ENCODE data around the gene JMJD8. TPM values are rescaled to one million over a fixed set of nuclear protein-coding genes. Genes with fewer than 3 reads are reported as not detected.

JMJD8 gene
- total RNA-seq, 4 donors from 2014 or later = 41.8 to 90.5 (median 82.3) TPM

GRCh38 chr16:632486-633335 lies 51.4 kb downstream of the JMJD8 start:
- no peak for DNase-seq (ENCODE audit: low spot score in 2 of 2)
- H3K4me3 ChIP-seq (ENCODE audit: low read depth, poor library complexity, severe bottlenecking) = no peak overlapping the region
- intact Hi-C loops (cut with DNase I; ENCODE audit: low total_unique reads) = no loop called here
- TF ChIP-seq POLR2A (IDR thresholded peaks at IDR 0.05) = no peak
- TF ChIP-seq, protein P1, sequence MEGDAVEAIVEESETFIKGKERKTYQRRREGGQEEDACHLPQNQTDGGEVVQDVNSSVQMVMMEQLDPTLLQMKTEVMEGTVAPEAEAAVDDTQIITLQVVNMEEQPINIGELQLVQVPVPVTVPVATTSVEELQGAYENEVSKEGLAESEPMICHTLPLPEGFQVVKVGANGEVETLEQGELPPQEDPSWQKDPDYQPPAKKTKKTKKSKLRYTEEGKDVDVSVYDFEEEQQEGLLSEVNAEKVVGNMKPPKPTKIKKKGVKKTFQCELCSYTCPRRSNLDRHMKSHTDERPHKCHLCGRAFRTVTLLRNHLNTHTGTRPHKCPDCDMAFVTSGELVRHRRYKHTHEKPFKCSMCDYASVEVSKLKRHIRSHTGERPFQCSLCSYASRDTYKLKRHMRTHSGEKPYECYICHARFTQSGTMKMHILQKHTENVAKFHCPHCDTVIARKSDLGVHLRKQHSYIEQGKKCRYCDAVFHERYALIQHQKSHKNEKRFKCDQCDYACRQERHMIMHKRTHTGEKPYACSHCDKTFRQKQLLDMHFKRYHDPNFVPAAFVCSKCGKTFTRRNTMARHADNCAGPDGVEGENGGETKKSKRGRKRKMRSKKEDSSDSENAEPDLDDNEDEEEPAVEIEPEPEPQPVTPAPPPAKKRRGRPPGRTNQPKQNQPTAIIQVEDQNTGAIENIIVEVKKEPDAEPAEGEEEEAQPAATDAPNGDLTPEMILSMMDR (IDR thresholded peaks at IDR 0.05) = no peak
- whole genome bisulfite sequencing, 2 donors = 90 to 95% methylated on average over 19 to 60 of the region's 67 CpGs

DNA sequence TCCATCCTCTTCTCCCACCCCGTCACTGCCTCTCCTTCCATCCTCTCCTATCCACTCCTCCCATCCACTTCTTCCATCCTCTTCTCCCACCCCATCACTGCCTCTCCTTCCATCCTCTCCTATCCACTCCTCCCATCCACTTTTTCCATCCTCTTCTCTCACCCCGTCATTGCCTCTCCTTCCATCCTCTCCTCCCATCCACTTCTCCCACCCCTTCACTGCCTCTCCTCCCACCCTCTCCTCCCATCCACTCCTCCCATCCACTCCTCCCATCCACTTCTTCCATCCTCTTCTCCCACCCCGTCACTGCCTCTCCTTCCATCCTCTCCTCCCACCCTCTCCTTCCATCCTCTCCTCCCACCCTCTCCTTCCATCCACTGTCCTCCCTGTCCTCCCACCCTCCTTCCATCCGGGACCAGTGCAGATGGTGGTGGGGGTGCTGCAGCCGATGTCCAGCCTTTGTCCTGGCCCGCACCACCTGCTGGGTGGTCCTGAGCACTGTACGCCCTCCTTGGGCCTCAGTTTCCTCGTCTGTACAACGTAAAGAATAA lies 52.3 kb downstream of the JMJD8 start:
- TF ChIP-seq POLR2A (IDR thresholded peaks at IDR 0.05) = no peak
- TF ChIP-seq, protein P1 (IDR thresholded peaks at IDR 0.05) = no peak
- WGBS, 2 donors = 54 to 70% methylated on average over 9 of the region's 9 CpGs
- no peak overlapping the region for H3K4me3 ChIP-seq (ENCODE audit: low read depth, poor library complexity, severe bottlenecking)
- intact Hi-C loops (cut with DNase I; ENCODE audit: low total_unique reads) = no loop called here
- DNase-seq (ENCODE audit: low spot score in 2 of 2) = no peak

Other genes starting within 250 kb of the JMJD8 start
- 10 to 100 TPM; 80.8 to 95.5 (median 84.6) TPM for gene CAPN15, start 156.6 kb downstream of the JMJD8 start, total RNA-seq
- gene PRR35, start 123.9 kb downstream of the JMJD8 start, total RNA-seq = not detected
- gene NHLRC4, start 117.3 kb downstream of the JMJD8 start, total RNA-seq = 1 to 10 TPM in 1 of 4 donors, under 1 TPM in 3; 0.49 to 1.0 (median 0.57) TPM
- 10 to 100 TPM; 33.2 to 46.1 (median 43.5) TPM for gene PIGQ, start 114.4 kb downstream of the JMJD8 start, total RNA-seq
- 100 to 1,000 TPM; 103 to 161 (median 122) TPM for gene RAB40C, start 94.3 kb downstream of the JMJD8 start, total RNA-seq
- 1 to 10 TPM; 1.3 to 5.0 (median 2.8) TPM for gene WFIKKN1, start 53.3 kb downstream of the JMJD8 start, total RNA-seq
- gene METTL26, start 48.0 kb downstream of the JMJD8 start, total RNA-seq = 100 to 1,000 TPM; 108 to 161 (median 111) TPM
- 10 to 100 TPM; 10.5 to 31.3 (median 23.2) TPM for gene MCRIP2, start 42.5 kb downstream of the JMJD8 start, total RNA-seq
- gene WDR90, start 35.0 kb downstream of the JMJD8 start, total RNA-seq = 10 to 100 TPM; 11.1 to 32.1 (median 18.9) TPM
- 10 to 100 TPM; 36.1 to 86.7 (median 58.7) TPM for gene RHOT2, start 16.2 kb downstream of the JMJD8 start, total RNA-seq
- 1 to 10 TPM; 1.4 to 5.3 (median 2.6) TPM for gene RHBDL1, start 8.7 kb downstream of the JMJD8 start, total RNA-seq
- 100 to 1,000 TPM; 195 to 272 (median 198) TPM for gene STUB1, start 3.9 kb downstream of the JMJD8 start, total RNA-seq
- gene WDR24, start 6.1 kb upstream of the JMJD8 start, total RNA-seq = 10 to 100 TPM; 13.8 to 21.8 (median 15.5) TPM
- gene FBXL16, start 21.5 kb upstream of the JMJD8 start, total RNA-seq = 10 to 100 TPM; 18.3 to 33.6 (median 25.2) TPM
- 10 to 100 TPM; 24.2 to 48.4 (median 36.0) TPM for gene METRN, start 30.8 kb upstream of the JMJD8 start, total RNA-seq
- 10 to 100 TPM; 24.9 to 42.4 (median 32.1) TPM for gene ANTKMT, start 36.8 kb upstream of the JMJD8 start, total RNA-seq
- gene CCDC78, start 42.1 kb upstream of the JMJD8 start, total RNA-seq = under 1 TPM in 2 of 4 donors, not detected in 2; 0.52 to 0.55 TPM
- 1 to 10 TPM; 4.5 to 6.3 (median 6.0) TPM for gene HAGHL, start 42.8 kb upstream of the JMJD8 start, total RNA-seq
- gene CIAO3, start 56.7 kb upstream of the JMJD8 start, total RNA-seq = 10 to 100 TPM; 34.7 to 75.8 (median 42.2) TPM
- gene MSLN, start 76.4 kb upstream of the JMJD8 start, total RNA-seq = 1 to 10 TPM in 3 of 4 donors, not detected in 1; 1.1 to 4.3 (median 4.0) TPM
- gene RPUSD1, start 104.0 kb upstream of the JMJD8 start, total RNA-seq = 10 to 100 TPM; 20.2 to 27.9 (median 25.5) TPM
- gene CHTF18, start 104.3 kb upstream of the JMJD8 start, total RNA-seq = 10 to 100 TPM in 3 of 4 donors, 1 to 10 TPM in 1; 4.6 to 23.4 (median 12.2) TPM
- gene GNG13, start 116.4 kb upstream of the JMJD8 start, total RNA-seq = not detected

Data from lower leg skin (tissue), 4 donors.